ENCODE measurements around the gene ZNF3.
A peak's percentile ranks its signal among the peaks of the same experiment; 100 is the strongest.

Gene ZNF3

DNA sequence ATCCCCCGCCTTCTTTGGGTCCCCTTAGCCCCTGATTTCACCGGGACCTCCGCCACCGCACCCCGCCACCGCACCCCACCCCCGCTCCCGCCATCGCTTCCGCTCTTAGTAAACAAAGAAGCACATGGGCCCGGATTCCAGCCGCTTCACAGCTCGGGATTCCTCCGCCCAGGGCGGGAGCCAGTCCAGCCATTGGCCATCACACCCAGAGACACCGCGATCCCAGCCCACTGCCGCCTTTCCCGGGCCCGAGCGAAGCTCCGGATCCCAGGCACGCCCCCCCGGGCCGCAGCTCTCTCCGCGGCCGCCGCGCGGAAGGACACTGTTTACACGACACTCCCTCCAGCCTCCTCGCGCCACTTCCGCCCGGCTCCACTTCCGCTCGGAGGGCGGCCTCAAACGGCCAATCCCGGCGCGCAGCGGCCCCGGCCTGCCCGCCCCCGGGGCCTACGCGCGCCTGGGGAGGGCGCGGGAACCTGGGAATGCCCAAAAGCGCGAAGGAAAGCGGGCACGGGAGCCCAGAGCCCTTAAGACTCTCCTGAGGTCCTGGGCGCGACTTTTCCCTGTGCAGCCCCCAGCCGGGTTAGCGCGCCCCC, 19.0 kb upstream of the ZNF3 start:
- peak; percentile 99 for DNase-seq (ENCODE audit: low read depth)
- TF ChIP-seq, protein P1, sequence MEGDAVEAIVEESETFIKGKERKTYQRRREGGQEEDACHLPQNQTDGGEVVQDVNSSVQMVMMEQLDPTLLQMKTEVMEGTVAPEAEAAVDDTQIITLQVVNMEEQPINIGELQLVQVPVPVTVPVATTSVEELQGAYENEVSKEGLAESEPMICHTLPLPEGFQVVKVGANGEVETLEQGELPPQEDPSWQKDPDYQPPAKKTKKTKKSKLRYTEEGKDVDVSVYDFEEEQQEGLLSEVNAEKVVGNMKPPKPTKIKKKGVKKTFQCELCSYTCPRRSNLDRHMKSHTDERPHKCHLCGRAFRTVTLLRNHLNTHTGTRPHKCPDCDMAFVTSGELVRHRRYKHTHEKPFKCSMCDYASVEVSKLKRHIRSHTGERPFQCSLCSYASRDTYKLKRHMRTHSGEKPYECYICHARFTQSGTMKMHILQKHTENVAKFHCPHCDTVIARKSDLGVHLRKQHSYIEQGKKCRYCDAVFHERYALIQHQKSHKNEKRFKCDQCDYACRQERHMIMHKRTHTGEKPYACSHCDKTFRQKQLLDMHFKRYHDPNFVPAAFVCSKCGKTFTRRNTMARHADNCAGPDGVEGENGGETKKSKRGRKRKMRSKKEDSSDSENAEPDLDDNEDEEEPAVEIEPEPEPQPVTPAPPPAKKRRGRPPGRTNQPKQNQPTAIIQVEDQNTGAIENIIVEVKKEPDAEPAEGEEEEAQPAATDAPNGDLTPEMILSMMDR (IDR thresholded peaks at IDR 0.05; ENCODE audit: insufficient read depth, low read depth, low read length, missing control alignments): no peak
- peak overlapping the region; percentile 90 for H3K4me3 ChIP-seq (ENCODE audit: low read length)

DNA sequence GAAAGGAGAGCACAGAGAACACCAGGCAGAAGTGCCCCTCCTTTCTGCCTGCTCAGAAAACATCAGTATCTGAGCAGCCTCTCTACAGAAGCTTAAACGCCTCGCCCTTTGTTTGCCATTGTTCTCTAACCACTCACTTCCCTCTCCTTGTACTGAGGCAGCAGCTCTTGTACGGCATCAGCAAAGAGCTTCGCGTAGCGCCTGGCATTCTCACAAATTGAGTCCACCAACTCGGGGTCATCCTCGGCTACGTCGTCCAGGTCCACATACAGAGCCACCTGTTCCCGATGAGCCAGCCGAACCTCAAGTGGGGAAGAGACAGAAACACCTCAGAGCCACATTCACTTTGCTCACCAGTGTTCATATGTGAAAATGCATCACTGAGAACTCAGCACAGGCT, 17.9 kb upstream of the ZNF3 start:
- TF ChIP-seq, protein P1 (IDR thresholded peaks at IDR 0.05; ENCODE audit: insufficient read depth, low read depth, low read length, missing control alignments): no peak
- peak; percentile 27 for DNase-seq (ENCODE audit: low read depth)
- peak overlapping the region; percentile 90 for H3K4me3 ChIP-seq (ENCODE audit: low read length)

DNA sequence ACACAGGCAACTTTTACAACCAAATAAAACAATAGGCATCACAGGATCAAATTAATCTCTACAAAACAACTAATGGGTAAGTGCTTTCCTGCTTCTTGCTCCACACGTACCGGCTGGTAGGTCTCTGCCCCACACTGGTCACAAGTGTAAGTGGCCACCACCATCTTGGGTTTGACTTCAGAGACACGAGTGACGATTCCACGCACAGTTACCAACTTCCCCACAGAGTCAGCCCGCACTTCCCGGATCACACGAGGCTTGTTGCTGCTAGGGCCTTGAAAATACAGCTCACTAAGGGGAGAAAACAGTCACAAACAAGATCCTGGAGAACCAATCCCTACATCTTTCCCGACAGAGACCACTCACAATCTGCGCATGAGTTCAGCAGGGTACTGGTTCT, 17.4 kb upstream of the ZNF3 start:
- no peak overlapping the region for H3K4me3 ChIP-seq (ENCODE audit: low read length)
- TF ChIP-seq, protein P1 (IDR thresholded peaks at IDR 0.05; ENCODE audit: insufficient read depth, low read depth, low read length, missing control alignments): no peak

DNA sequence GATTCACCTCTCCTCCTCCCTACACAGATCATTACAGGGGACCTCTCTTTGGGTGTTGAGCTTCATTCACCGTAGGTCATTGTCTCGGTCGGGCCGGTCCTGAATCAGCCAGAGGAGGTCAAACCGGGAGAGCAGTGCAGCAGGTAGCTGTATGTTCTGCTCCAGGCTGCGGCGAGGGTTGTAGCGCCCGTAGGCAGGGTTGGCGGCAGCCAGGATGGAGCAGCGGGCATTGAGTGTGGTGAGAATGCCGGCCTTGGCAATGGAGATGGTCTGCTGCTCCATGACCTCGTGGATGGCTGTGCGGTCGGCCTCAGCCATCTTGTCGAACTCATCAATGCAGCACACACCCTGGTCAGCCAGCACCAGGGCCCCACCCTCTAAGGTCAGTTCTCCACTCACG, 14.2 kb upstream of the ZNF3 start:
- H3K4me3 ChIP-seq (ENCODE audit: low read length): no peak overlapping the region
- TF ChIP-seq, protein P1 (IDR thresholded peaks at IDR 0.05; ENCODE audit: insufficient read depth, low read depth, low read length, missing control alignments): no peak
- no peak for DNase-seq (ENCODE audit: low read depth)

More for the DNA sequence above, 17.4 kb upstream of the ZNF3 start:
- DNase-seq (ENCODE audit: low read depth): no peak

DNA sequence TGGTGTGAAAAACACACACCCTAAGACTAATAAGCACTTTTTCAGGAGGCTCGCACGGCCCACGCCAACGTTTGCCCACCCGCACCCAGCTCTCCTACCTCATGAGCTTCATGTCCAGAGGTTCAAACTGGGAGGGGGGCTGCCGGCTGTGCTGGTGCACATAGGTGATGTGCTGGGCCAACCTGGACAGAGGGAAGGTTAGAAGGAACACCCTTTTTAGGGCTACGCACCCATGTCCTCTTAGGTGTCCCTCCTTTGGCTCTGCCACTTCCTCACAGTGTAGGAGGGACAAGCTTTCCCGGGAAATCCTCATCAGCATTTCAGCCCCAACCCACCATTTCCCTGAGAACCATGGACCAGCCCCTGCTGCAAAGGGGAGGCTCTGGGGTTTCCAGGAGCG, 13.8 kb upstream of the ZNF3 start:
- H3K4me3 ChIP-seq (ENCODE audit: low read length): no peak overlapping the region
- no peak for DNase-seq (ENCODE audit: low read depth)
- TF ChIP-seq, protein P1 (IDR thresholded peaks at IDR 0.05; ENCODE audit: insufficient read depth, low read depth, low read length, missing control alignments): no peak

DNA sequence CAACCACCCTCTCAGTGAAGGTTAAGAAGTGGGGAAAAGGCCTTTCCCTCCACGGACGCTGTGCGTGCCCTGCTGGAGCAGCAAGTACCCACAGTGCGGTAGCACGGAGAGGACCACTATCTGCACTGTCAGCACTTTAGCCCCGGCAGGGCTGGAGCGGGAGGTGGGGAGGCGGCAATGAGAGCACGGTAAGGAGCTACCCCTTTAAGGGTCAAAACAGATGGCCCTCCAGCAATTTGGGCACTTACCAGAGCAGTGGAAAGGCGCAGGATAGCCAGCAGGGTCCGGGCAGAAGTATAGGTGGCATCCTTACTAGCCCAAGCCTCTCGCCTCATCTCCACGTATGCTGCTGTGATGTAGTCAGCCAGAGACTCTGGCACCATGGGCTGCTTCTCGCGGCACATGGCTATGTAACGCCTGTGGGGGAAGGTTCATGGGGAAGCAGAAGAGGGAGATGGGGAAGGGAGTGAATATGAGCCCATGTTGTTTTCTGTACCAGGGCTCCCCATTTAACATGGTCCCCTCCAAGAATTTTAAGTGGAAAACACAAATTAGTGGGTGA, 12.5 kb upstream of the ZNF3 start:
- no peak for DNase-seq (ENCODE audit: low read depth)
- no peak overlapping the region for H3K4me3 ChIP-seq (ENCODE audit: low read length)
- TF ChIP-seq, protein P1 (IDR thresholded peaks at IDR 0.05; ENCODE audit: insufficient read depth, low read depth, low read length, missing control alignments): no peak

DNA sequence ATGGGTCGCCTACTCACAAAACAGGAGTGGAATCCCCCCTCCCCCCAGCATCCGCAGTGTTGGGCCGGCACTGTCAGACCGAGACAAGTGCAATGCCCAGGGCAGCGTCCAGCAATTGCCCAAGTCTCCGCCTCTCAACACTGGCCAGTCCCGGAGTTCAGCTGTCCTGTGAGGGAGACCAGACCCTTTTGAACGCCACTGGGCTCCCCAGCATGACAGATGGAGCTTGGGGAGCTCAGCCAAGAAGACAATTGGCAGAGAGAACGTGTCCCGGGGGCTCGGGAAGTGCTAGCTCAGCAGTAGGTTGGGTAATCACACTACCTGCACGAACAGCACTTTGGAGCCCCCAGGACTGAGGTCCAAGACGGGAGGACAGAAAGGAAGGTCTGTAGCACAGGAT, 12.0 kb upstream of the ZNF3 start:
- no peak overlapping the region for H3K4me3 ChIP-seq (ENCODE audit: low read length)
- no peak for DNase-seq (ENCODE audit: low read depth)
- TF ChIP-seq, protein P1 (IDR thresholded peaks at IDR 0.05; ENCODE audit: insufficient read depth, low read depth, low read length, missing control alignments): no peak
